Smooth muscle cell (in vitro differentiated cells): ENCODE data around the gene TULP4. TPM values are rescaled to one million over a fixed set of nuclear protein-coding genes. Genes with fewer than 3 reads are reported as not detected.

ENCODE experiments used
- DNase-seq: peaks from one replicate; lab custom pipeline; 2025; ENCODE audit not compliant: unreplicated experiment; lab: John Stamatoyannopoulos, UW
- H2AFZ ChIP-seq: fragments of 200-600 bp; sonication (generic); 2 replicates; pipeline ENCODE4 v1.6.0; 2016; ENCODE audit warnings: antibody characterized with exemption, low read depth, mild to moderate bottlenecking
- H3F3A ChIP-seq: fragments of 200-600 bp; sonication (generic); 2 replicates; pipeline ENCODE4 v1.6.0; 2017; ENCODE audit warnings: antibody characterized with exemption, low read depth
- H3K27ac ChIP-seq: fragments of 200-600 bp; sonication (generic); 2 replicates; pipeline ENCODE4 v1.5.1; 2016; ENCODE audit warnings: low read depth, mild to moderate bottlenecking
- H3K27me3 ChIP-seq: fragments of 200-600 bp; sonication (generic); 2 replicates; pipeline ENCODE4 v1.6.1; 2016; ENCODE audit warnings: low read depth, mild to moderate bottlenecking
- H3K36me3 ChIP-seq: fragments of 200-600 bp; sonication (generic); 2 replicates; pipeline ENCODE4 v1.5.1; 2016; ENCODE audit warnings: low read depth
- H3K4me1 ChIP-seq: fragments of 200-600 bp; sonication (generic); 2 replicates; pipeline ENCODE4 v1.5.1; 2016; ENCODE audit warnings: low read depth
- H3K4me2 ChIP-seq: fragments of 200-600 bp; sonication (generic); 2 replicates; pipeline ENCODE4 v1.6.0; 2016; ENCODE audit warnings: mild to moderate bottlenecking
- H3K4me3 ChIP-seq: fragments of 200-600 bp; sonication (generic); 2 replicates; pipeline ENCODE4 v1.5.1; 2016; ENCODE audit warnings: mild to moderate bottlenecking
- H3K79me2 ChIP-seq: fragments of 200-600 bp; sonication (generic); 2 replicates; pipeline ENCODE4 v1.6.0; 2016; ENCODE audit warnings: low read depth, mild to moderate bottlenecking
- H3K9ac ChIP-seq: fragments of 200-600 bp; sonication (generic); 2 replicates; pipeline ENCODE4 v1.6.0; 2016; ENCODE audit warnings: low read depth
- H3K9me3 ChIP-seq: fragments of 200-600 bp; sonication (generic); replicated peaks from 2 replicates; pipeline ENCODE4 v1.5.1; 2016; ENCODE audit warnings: low read depth
- H4K20me1 ChIP-seq: fragments of 200-600 bp; sonication (generic); 2 replicates; pipeline ENCODE4 v1.6.0; 2016; ENCODE audit warnings: low read depth
- WGBS: methylation state at CpG from one replicate; pipeline ENCODE4 v1.1.7; 2016; ENCODE audit warnings: low lambda C conversion rate; 5-methylcytosine and 5-hydroxymethylcytosine counted together
- polyA plus RNA-seq: library from polyadenylated mRNA; unstranded; fragments of >200 nt; fragmentation: Nextera tagmentation; extraction: Ambion mirVana; gene quantifications from 2 replicates; pipeline ENCODE4 v1.2.1, GENCODE V29; 2016
- total RNA-seq: library from RNA; depleted of rRNA; stranded (reverse); fragments of >200 nt; gene quantifications from 2 replicates; pipeline ENCODE4 v1.2.3, GENCODE V29; 2014
- TF ChIP-seq, protein P1 (sequence below): fragments of 200-600 bp; sonication (generic); IDR thresholded peaks from 2 replicates; pipeline ENCODE4 v1.5.1; 2017; ENCODE audit warnings: borderline replicate concordance, mild to moderate bottlenecking, antibody characterized with exemption; ENCODE audit not compliant: insufficient read depth, poor library complexity, severe bottlenecking

Gene TULP4
- total and polyA plus RNA-seq, 2 experiments from 2014 or later: 16.1 to 85.0 TPM

DNA sequence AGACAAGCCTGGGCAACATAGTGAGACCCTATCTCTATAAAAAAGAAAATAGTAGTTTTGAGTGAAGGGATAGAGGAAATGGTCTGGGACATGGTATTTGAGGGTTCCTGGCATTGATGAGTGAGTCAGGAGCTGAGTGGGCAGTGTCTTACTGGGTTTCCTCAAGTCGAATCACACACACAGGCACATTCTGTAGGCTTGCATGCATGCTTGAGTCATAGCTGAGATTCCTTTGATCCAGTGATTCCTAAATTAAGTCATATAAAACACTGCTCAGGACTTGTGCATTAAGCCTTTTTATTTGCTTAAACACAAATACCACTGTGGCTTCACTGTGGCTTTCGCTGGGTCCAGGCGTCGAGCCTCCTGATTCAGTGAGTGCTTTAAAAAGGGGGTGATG, 175.8 kb downstream of the TULP4 start:
- Histone ChIP-seq H3K9ac (peak overlapping the region; percentile 90), H3K9me3 (no peaks in the 10 kb centered on the region), H3K79me2 (no peaks in the 10 kb centered on the region), H3K4me1 (no peaks in the 10 kb centered on the region), H4K20me1 (no peaks in the 10 kb centered on the region), H3K4me2 (peak overlapping the region; percentile 76), H3K4me3 (no peak overlapping the region), H2AFZ (no peak overlapping the region), H3F3A (no peaks in the 10 kb centered on the region), H3K27me3 (no peaks in the 10 kb centered on the region), H3K27ac (peak overlapping the region; percentile 99), H3K36me3 (no peaks in the 10 kb centered on the region)
- WGBS: 30% methylated on average over 4 of the region's 4 CpGs
- TF ChIP-seq, protein P1, sequence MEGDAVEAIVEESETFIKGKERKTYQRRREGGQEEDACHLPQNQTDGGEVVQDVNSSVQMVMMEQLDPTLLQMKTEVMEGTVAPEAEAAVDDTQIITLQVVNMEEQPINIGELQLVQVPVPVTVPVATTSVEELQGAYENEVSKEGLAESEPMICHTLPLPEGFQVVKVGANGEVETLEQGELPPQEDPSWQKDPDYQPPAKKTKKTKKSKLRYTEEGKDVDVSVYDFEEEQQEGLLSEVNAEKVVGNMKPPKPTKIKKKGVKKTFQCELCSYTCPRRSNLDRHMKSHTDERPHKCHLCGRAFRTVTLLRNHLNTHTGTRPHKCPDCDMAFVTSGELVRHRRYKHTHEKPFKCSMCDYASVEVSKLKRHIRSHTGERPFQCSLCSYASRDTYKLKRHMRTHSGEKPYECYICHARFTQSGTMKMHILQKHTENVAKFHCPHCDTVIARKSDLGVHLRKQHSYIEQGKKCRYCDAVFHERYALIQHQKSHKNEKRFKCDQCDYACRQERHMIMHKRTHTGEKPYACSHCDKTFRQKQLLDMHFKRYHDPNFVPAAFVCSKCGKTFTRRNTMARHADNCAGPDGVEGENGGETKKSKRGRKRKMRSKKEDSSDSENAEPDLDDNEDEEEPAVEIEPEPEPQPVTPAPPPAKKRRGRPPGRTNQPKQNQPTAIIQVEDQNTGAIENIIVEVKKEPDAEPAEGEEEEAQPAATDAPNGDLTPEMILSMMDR: no peak
- DNase-seq: no peak

GRCh38 chr6:158489441-158489840, 177.2 kb downstream of the TULP4 start:
- H3F3A ChIP-seq: no peaks in the 10 kb centered on the region
- no peaks in the 10 kb centered on the region for H3K4me1 ChIP-seq
- no peak overlapping the region for H3K4me3 ChIP-seq
- TF ChIP-seq, protein P1: no peak
- 94% methylated on average over 4 of the region's 4 CpGs for WGBS
- no peak for DNase-seq
- no peaks in the 10 kb centered on the region for H3K9me3 ChIP-seq
- no peaks in the 10 kb centered on the region for H3K36me3 ChIP-seq
- H2AFZ ChIP-seq: no peak overlapping the region
- H3K27ac ChIP-seq: no peak overlapping the region
- no peak overlapping the region for H3K9ac ChIP-seq
- H3K27me3 ChIP-seq: no peaks in the 10 kb centered on the region
- no peaks in the 10 kb centered on the region for H4K20me1 ChIP-seq
- no peak overlapping the region for H3K4me2 ChIP-seq
- no peaks in the 10 kb centered on the region for H3K79me2 ChIP-seq

- Histone ChIP-seq H3K36me3 (peaks cover 3% of the 10 kb centered on the region), H2AFZ (no peak overlapping the region), H3K9me3 (no peaks in the 10 kb centered on the region), H4K20me1 (no peaks in the 10 kb centered on the region), H3K4me1 (no peaks in the 10 kb centered on the region), H3K4me3 (no peak overlapping the region), H3K27me3 (no peaks in the 10 kb centered on the region), H3K79me2 (no peaks in the 10 kb centered on the region), H3K9ac (no peak overlapping the region), H3K4me2 (no peak overlapping the region), H3F3A (no peaks in the 10 kb centered on the region), H3K27ac (no peak overlapping the region)
- 94% methylated on average over 3 of the region's 3 CpGs for WGBS
- DNase-seq: no peak
- TF ChIP-seq, protein P1: no peak
These were observed 180.6 kb downstream of the TULP4 start for GRCh38 chr6:158492881-158493280.

GRCh38 chr6:158496700-158497099, 184.4 kb downstream of the TULP4 start:
- TF ChIP-seq, protein P1: no peak
- WGBS: 93% methylated on average over 3 of the region's 3 CpGs
- Histone ChIP-seq H3K9ac (no peak overlapping the region), H4K20me1 (no peaks in the 10 kb centered on the region), H3K9me3 (no peaks in the 10 kb centered on the region), H3K4me2 (no peak overlapping the region), H3K4me1 (peaks cover 8% of the 10 kb centered on the region), H3K4me3 (no peak overlapping the region), H3F3A (peaks cover 9% of the 10 kb centered on the region), H2AFZ (no peak overlapping the region), H3K36me3 (peaks cover 3% of the 10 kb centered on the region), H3K27ac (no peak overlapping the region), H3K79me2 (no peaks in the 10 kb centered on the region), H3K27me3 (no peaks in the 10 kb centered on the region)
- DNase-seq: no peak
